GM18519 (cell line): ENCODE results near the gene RBM15B.

Experiments
- ATAC-seq: cut with Tn5 transposase; IDR thresholded peaks from one replicate; pipeline ENCODE4 v1.9.1; 2021; ENCODE audit warnings: mild to moderate bottlenecking, moderate library complexity; ENCODE audit not compliant: unreplicated experiment, low FRiP score

RBM15B gene

DNA sequence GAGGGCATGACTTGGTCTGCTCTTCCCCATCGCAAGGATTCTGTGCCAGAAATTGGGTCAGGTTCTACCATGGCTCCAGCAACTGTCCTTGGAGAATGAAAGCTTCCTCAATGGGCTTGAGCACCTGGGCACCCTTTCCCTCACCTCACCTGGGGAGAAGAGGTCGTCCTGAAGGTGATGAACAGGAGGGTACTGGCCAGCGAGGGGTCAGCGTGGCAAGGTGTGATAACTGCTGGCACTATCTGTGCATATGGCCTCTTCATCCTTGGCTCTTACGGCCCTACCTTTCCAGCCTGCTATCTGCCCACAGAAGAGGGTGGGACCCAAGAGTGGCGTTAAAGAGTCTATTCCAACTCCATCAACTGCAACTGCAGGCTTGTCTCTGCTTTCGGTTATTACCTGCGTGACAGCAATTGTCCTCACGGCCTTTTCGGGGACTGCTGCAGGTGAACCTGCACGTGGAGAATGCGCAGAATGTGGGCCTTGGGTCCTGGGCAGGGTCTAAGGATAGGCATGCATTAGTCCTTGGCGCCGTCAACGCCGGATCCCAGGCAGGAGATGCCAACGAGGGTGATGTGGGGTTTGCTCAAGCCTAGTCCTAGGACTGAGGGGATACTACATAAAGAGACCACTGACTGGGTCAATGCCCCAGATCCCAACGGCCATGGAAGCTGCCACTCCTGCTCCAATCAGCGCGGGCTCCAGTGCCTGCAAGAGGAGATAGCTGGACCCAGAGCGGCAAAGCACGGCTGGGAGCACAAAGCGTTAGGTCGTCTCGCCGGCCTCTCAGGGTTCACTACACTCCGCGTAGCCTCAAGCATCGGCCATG, 625 bp upstream of the RBM15B start:
- ATAC-seq: no peak

DNA sequence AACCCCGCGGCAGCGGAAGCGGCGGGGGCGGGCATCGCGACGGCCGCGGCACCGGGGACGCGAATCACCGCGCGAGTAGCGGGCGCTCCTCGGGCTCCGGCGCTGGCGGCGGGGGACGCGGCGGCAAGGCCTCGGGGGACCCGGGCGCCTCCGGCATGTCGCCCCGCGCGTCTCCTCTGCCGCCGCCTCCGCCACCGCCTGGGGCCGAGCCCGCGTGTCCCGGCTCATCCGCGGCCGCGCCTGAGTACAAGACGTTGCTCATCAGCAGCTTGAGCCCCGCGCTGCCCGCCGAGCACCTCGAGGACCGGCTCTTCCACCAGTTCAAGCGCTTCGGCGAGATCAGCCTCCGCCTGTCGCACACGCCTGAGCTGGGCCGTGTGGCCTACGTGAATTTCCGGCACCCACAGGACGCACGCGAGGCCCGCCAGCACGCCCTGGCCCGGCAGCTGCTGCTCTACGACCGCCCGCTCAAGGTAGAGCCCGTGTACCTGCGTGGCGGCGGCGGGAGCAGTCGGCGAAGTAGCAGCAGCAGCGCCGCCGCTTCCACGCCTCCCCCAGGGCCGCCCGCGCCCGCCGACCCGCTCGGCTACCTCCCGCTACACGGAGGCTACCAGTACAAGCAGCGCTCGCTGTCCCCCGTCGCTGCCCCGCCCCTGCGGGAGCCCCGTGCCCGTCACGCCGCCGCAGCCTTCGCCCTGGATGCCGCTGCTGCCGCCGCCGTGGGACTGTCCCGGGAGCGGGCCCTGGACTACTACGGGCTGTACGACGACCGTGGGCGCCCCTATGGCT, 675 bp downstream of the RBM15B start:
- ATAC-seq: no peak

DNA sequence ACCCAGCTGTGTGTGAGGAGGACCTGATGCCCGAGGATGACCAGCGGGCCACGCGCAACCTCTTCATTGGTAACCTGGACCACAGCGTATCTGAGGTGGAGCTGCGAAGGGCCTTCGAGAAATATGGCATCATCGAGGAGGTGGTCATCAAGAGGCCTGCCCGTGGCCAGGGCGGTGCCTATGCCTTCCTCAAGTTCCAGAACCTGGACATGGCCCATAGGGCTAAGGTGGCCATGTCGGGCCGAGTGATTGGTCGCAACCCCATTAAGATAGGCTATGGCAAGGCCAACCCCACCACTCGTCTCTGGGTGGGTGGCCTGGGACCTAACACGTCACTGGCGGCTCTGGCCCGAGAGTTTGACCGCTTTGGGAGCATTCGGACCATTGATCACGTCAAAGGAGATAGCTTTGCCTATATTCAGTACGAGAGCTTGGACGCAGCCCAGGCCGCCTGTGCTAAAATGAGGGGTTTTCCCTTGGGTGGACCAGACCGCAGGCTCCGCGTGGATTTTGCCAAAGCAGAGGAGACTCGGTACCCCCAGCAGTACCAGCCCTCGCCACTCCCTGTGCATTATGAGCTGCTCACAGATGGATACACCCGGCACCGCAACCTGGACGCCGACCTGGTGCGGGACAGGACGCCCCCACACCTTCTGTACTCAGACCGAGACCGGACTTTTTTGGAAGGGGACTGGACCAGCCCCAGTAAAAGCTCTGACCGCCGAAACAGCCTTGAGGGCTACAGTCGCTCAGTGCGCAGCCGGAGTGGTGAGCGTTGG, 1.5 kb downstream of the RBM15B start:
- no peak for ATAC-seq

DNA sequence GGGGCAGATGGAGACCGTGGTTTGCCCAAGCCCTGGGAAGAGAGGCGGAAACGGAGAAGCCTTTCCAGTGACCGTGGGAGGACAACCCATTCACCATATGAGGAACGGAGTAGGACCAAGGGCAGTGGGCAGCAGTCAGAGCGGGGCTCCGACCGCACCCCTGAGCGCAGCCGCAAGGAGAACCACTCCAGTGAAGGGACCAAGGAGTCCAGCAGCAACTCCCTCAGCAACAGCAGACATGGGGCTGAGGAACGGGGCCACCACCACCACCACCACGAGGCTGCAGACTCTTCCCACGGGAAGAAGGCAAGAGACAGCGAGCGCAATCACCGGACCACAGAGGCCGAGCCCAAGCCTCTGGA, 2.0 kb downstream of the RBM15B start:
- ATAC-seq: no peak

DNA sequence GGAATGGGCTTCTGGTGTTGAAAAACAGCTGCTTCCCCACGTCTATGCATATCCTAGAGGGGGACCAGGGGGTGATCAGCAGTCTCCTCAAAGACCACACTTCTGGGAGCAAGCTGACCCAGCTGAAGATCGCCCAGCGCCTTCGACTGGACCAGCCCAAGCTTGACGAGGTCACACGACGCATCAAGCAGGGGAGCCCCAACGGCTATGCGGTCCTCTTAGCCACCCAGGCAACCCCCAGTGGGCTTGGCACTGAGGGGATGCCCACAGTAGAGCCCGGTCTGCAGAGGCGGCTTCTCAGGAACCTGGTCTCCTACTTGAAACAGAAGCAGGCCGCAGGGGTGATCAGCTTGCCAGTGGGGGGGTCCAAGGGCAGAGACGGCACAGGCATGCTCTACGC, 2.5 kb downstream of the RBM15B start:
- ATAC-seq: no peak

DNA sequence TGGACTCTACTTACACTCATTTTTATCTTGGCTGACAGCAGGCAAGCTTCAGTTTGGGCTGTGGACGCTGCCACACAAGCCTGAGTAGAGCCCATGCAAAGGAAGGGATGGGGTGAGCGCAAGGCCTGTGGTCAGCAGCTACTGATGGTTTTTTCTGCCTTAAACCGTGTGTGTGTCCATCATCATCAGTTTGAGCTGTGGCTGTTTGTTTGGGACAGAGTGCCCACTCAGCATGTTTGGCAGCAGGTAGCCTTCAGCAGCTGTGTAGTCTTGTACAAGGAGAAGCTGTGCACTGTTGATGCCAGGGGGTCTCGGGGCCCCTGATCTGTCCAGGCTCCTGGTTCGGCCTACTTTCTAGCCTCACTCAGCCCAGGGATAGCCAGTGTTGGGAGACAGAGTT, 3.5 kb downstream of the RBM15B start:
- no peak for ATAC-seq

DNA sequence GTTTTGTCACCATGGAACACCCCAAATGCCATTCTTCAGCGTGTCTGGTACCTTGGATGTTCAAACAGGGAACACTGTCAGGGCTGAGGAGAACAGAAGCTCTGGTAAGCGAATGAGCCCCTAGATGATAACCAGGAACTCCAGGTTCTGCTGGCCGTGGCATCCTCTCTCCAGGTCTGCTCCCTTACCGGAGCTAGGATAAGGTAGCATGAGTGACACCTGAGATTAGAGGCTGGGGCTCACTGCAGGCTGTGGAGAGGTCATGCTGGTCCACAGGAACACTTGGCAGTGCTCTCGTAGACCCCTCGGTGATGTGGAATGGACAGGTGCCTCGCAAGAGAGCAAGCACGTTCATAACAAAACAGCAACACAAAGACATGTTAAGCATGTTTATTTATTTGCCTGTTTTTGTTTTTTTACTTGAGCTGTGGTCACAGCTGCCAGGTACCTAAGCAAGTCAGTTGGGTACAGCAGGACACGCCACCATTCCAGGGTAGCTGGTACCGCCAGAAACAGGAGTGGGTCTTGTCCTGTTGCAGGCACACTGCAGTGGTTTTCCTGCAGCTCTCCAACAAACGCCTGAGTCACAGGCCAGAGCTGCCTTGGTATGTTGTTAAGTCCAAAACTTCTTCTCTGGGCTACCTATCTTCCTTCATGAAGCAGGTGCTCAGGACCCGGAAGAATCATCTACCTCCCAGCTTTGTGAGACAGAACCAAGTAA, 4.6 kb downstream of the RBM15B start:
- no peak for ATAC-seq

DNA sequence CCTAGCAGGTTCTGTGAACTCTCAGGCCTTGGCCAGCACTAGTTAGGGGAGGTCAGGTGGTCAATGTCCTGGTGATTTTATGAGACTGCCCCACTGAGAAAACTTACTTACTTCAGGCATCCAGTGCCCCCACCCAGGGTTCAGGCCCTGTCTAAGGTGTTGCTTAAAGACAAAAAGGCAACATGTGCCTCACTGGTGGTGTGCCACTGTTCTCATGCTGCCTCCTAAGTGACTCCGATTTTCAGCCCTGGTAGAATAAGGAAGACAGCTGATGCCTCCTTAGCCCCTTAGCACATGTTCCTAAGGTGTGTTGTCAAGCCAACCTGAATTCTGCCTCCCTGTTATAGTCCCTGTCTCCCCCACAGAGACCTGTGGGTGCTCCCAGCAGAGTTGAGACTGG, 5.3 kb downstream of the RBM15B start:
- no peak for ATAC-seq

DNA sequence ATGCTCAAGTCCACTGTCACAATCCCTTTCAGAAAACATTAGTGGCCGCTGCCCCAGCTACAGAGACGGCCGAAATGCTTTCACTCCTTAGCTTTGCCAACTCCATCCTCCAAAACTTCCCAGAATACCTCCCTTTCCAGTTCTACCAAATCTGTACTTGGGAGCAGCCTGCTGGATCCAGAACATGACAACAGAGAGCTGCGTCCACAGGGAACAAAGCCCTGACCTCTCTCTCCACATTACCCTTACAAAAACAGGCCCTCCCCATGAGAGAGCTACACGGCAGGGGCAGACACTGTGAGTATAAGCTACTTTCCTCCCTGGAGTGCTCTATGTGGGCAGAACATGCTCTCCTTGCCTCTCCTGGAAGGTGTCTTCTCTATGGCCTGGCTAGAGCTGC, 6.3 kb downstream of the RBM15B start:
- no peak for ATAC-seq

DNA sequence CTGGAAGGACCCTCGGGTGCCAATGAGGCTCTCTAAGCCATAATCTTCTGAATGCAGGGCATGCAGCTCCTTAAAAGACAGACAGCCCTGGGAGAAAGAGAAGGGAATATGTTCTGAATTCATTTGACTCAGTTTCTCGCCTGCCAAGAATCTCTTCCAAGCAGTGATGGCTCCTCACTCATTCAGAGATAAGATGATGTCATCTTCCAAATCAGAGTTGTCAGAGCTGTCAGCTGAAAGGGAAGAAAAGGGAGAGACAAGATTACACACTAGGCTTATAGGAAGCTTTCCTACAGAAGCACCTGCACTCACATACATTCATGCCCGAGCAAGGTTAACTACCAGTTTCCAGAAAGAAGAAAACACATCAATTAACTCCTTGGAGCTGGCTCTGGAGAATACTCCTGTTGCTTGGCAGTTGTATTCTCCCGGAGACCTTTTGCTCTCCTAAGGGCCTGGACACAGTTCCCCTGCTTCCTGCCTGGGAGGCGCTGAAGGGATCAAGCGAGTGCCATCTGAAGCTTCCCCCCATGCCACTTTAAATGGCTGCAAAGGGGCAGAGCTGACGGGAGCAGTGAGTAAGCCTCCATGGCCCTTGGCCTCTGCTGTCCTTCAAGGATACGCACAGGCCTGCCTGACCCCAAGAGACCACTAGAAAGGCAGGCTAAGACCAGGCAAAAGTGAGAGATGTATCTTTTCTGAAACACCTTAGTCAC, 7.7 kb downstream of the RBM15B start:
- ATAC-seq: no peak

DNA sequence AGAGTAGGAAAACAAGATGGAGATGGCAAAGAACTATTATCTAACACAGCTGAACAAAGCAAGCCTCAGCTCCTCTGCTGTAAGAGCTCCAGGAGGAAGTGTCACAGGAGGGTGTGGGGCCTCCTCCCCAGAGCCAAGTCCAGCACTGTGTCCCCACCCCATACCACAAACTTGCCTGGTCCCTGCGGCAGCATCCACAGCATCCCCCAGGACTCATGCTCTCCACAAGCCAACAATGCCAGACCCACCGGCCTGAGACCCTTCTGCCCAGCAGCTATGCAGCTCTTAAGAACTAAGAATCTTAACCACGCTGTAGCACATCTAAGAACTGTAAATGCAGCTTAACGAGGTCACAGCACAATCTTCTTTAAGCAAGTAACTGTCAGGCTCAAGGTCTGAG, 9.1 kb downstream of the RBM15B start:
- no peak for ATAC-seq

DNA sequence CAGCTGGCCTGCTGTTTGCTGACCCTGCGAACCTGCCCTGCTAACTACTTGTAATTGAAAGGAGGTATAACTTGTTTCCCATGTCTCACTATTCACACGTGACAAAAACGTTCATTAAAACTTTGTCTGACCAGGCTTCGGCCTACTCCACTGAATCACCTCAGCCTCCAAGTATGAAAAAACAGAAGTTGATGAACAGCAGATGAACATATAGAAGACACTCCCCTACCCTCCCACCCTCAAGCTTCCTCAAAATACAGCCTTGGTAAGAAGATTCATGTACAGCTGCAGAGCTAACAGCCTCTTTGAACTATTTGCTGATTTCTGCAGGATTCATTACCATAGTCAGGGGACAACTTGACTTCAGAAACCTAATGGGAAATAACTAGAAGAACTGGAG, 10.7 kb downstream of the RBM15B start:
- no peak for ATAC-seq

DNA sequence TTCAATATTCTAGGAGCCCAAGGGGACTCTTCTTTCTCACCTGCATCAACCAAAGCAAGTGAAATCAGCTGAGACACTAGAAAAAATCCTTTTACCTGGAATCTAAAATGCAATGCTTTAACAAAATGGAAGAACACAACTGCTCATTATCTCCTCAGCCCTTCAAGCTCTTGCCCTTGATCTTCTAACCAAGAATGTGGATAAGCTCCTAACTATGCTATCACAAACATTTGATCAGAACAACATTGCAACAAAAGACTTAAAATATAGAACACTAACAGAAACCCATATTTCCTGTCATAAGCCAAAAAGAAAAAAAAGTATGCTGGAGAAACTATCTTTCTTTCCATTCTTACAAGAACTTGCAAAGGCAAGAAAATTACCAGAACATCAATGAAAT, 12.6 kb downstream of the RBM15B start:
- ATAC-seq: no peak

DNA sequence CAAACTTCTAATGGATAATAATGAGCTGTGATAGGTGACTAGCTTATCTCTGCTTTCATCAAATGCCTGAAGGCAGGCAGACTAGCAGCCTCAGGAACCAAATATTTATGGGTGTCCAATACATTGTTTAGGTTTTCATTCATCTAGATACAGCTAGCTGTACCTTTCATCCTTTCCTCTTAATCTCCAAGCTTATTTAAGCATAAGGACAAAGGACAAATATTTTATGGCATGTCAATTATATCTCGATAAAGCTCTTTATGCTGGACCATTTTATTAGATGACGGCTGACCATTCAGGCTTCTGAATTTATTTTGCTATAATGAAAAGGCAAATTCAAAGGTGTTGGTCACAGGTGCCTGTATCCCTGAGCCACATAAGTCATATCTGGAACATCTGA, 16.9 kb downstream of the RBM15B start:
- ATAC-seq: no peak

DNA sequence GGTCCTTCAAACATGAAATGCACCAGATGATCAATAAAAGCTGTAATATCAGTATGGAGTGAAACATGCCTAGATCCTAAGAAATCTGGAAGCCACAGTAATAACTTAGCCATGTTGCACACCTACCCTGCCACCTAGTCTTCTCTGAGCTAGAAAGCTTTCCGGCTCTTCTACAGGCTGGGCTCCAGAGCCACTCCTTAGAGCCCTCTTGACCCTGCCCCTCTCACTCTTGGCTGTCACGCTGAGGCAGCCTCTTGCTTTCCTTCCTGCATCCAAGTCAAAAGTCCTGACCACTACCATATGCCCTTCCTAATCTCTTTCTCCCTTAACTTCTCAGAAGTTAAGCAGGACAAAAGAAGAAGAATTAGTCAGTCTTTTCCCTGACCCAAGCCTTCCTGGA, 17.7 kb downstream of the RBM15B start:
- no peak for ATAC-seq

DNA sequence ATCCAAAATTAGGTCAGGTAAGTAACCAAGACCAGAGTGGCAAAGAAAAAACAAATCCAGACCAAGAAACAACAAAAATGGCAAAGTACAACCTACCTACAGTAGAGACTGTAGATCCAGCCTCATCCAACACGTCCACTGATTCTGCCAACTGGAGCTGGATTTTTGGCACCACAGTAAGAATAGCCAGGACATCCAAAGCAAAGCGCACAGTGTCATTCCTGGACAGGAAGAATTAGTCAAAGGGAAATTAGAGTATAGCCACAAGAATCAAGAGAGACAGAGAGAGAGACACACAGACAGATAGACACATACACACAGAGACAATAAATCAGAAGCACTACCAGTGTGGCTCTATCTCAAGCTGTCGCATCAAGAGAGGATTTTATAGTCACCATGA, 31.1 kb downstream of the RBM15B start:
- ATAC-seq: no peak

DNA sequence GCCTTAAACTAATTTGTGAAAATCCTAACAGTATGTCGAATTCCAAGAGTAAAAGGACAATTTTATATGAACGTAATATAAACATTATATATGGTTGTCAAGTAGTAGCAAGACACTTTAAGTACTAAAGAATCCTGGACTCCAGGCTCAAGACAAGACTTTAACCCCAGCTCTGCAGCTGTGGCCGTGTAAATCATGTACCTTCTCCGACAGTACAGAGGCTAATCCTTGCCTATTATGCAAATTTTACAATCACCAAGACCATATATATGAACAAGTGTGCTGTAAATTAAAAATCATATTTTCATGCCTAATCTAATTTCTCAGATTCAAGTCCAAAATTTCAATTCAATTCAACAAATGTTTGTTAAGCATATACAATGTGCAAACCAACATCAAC, 35.8 kb downstream of the RBM15B start:
- no peak for ATAC-seq

DNA sequence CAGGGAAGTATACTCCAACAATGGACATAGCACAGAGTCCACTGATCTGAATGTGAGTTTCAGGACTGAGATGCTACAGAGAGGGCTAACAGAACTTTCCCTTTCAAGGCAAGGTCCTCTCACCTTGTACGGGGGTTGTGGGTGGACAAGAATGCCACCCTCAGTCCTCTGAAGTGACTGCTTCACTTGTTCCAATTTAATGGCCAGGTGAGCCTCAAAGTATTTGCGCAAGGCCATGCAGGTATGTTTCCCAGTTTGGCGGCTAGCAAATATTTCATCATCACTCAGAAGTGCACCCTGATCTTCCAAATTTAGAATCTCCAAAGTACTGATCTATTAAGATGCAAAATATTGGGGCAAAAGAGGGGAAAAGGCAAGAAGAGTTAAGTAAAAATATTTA, 38.1 kb downstream of the RBM15B start:
- ATAC-seq: no peak

DNA sequence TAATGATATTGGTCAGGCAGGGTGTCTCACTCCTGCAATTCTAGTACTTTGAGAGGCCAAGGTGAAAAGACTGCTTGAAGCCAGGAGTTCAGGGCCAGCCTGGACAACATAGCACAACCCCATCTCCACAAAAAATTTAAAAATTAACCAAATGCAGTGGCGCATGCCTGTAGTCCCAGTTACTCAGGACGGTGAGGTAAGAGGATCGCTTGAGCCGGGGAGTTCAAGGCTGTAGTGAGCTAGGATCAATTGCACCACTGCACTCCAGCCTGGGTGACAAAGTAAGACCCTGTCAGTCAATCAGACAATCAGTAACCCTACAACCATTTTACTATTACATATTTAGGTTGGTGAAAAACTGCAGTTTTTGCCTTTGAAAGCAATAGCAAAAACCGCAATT, 43.0 kb downstream of the RBM15B start:
- ATAC-seq: no peak

DNA sequence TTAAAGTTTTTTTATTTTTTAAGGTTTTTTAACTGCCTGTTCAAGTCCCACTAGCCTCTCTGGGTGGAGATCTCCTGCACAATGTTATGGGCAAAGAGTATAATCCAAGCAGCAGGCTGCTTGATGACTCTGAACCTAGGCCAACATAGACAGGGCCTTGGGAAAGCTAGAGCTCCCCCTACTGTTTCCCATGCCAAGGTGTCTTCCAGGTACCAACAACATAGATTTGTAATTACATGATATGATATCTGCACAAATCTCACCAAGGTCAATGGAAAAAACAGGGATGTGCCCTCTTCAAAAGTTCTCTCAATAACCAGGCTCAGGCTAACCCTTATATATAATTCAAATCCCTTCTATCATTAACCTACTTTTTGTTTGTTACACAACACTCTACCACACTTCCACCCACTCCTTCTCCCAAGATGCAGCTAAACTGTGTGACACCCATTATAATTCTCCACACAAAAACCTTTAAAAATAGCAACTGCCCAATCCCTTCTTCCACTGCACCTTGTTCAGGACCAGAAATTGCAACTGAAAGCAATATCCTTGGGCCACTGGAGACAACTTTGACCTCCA, 43.8 kb downstream of the RBM15B start:
- no peak for ATAC-seq
